HG03432 (cell line): Measurements from ENCODE around the gene RIC8A.
A peak's percentile ranks its signal among the peaks of the same experiment; 100 is the strongest.
"Not testable (repeated sequence)": the region's sequence is repeated elsewhere in the genome, so short reads cannot be mapped to it uniquely, and the experiment has no call there.

Experiments used
- ATAC-seq: cut with Tn5 transposase; IDR thresholded peaks from one replicate; pipeline ENCODE4 v1.9.1; 2021; ENCODE audit warnings: mild to moderate bottlenecking, moderate library complexity; ENCODE audit not compliant: unreplicated experiment

The RIC8A gene

DNA sequence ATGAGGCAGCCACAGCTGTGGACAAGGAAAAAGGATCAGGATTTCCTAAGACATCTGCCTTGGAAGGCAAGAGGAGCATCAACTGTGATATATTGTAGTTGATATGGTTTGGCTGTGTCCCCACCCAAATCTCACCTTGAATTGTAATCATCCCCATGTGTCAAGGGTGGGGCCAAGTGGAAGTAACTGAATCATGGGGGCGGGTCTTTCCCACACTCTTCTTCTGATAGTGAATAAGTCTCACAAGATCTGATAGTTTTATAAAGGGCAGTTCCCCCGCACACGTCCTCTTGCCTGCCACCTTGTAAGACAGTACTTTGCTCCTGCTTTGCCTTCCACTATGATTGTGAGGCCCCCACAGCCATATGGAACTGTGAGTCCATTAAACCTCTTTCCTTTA, 10.2 kb downstream of the RIC8A start:
- ATAC-seq: no peak

DNA sequence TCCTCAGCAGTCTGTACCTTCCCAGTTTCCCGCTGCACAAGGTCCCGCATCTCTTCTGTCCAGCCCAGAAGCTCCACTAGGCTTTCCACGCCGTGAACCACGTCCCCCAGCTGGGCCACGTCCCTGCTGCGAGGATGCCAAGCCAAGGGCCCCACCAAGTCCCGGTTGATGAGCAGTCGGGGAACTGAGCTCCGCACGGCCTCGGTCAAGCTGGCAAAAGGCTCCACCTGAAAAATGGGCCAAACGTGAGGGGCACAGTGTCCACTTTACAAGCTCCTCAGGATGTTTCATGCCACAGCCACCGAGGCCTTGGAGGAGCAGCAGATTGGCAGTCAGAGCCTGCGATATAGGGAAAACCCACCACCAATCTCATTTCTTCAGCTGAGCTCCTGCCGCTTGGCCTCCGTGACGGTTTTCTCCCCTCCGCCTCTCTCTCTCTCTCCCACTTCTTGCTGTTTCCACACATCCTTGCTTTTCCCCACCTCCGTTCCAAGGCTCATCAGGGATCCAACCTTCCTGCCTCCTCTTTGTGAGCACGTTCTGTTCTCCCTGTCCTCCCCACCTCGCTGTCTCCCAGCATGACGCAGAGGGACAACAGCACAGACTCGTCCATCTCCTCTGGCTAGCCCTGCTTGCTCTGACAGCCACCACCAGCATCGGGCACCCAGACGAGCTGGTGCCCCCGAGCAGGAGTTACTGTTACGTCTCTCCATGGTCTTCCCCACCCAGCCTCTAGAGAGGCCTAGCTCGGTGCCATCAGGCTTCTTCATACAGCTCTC, 11.5 kb downstream of the RIC8A start:
- no peak for ATAC-seq

DNA sequence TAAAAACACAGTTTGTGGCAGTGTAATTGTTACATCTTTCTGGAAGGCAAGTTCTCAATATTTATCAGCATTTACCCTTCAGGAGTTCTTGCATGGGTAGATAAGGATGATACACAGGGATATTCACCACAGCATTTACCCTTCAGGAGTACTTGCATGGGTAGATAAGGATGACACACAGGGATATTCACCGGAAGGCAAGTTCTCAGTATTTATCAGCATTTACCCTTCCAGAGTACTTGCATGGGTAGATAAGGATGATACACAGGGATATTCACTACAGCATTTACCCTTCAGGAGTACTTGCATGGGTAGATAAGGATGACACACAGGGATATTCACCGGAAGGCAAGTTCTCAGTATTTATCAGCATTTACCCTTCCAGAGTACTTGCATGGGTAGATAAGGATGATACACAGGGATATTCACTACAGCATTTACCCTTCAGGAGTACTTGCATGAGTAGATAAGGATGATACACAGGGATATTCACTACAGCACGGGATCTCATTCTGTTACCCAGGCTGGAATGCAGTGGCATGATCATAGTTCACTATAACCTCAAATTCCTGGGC, 13.2 kb downstream of the RIC8A start:
- not testable (repeated sequence) for ATAC-seq

DNA sequence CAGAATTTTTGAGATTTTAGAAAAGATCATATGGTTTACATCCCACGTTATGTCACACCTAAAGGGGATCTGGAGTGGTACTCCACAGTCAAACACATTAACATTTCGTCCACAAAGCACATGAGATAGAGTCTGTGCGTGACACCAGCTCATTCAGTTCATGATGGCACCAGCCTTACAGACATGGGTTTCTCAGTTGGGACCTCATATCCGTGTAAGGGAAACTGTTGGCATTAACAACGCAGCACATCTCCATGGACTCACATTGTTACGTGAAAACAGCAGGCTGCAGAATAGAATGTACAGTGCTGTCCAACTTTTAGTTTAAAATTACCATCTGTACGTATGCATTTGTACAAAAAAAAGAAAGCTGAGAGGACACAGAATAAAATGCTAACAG, 14.0 kb downstream of the RIC8A start:
- ATAC-seq: no peak

DNA sequence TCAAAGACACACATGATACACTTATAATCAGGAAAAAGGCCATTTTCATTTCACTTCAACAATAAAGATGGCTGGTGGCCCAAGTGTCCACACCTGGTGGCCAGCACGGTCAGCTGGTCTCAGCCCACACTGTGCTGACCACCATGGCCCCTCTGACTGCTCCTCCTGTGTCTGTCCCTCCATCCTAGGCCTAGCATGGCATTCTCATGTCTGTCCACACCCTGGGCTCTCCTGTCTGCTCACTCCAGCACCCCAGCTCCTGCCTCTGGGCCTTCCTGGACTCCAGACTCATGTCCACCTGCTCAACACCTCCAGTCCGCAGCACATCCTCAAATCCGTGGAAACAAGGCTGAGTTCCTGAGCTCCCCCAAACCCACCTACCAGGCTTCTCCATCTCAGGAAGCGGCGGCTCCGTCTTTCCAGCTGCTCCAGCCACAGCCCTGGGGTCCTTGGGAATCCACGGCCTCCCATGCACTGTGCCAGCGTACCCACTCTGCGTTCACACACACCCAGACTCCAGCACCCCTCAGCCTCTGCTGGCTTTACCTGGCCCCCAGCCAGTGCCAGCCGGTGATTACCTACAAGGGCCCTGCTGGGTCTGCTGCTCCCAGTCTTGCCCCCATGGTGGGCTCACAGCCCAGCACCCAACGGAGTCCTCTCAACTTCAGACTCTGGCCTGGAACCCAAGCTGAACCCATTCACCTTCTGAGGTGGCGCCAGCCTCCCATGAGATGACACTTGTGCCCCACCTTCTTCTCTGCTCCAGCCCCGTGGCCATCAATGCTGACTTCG, 14.7 kb downstream of the RIC8A start:
- no peak for ATAC-seq

DNA sequence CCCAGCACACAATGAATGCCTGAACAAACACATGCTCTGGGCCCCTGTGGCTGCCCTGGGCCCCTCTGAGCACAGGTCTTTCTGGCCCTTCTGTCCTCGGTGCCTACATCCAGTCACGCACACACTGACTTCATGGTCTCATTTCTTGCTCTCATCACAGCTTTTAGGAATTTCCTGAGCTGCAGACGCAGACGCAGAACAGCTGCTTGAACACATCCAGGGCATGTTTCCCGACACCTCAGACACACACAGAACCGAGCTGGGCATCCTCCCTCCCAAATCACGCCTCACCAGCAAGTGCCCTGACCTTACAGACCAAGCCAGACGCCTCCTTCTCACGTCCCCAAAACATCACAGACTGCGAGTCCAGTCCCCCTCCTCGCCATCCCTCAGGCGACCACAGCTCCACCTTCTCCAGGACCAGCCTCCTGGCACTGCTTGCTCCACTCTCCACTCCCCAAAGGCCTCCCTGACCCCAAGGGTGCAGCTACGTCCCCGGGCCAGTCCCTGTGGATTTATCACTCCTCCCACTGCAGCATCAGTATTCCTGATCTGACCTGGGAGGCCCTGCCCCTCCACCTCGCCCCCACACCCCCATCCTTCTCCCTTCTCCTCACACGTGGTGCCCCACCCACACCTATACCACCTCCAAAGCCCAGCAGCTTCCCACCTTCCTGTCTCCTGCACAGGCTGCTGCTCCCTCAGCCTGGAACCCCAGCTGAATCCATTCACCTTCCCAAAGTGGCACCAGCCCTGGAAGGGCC, 15.7 kb downstream of the RIC8A start:
- no peak for ATAC-seq

DNA sequence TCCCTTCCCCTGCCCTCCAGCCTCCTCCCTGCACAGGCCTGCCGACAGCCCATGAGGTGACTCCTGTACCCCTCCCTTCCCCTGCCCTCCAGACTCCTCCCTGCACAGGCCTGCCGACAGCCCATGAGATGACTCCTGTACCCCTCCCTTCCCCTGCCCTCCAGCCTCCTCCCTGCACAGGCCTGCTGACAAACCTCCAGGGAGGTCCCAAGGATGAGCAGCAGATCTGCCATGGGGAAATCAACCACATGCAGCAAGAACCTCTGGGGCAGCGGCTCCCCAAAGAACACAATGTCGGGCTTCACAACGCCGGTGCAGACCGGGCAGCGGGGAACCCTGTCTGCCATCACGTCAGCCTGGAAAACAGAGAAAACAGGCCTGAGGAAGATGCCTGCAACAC, 16.4 kb downstream of the RIC8A start:
- no peak for ATAC-seq

DNA sequence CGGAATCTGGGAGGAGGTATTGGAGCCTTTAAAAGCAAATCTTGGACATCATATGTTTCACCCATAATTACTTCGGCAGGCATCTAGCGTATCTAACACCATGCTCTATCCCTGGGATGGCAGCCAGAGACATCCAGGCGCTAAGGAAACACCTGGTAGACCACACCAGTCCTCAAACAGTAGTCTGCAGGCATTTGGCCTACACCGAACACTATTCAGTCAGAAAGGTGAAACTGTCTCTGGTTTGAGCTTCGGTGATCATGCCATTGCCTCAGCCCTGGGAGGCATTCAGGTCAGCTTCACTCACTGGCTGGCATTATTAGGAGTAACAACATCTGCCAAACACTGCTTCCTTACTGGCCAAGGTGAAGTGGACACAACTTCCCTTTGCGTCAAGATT, 16.9 kb downstream of the RIC8A start:
- no peak for ATAC-seq

DNA sequence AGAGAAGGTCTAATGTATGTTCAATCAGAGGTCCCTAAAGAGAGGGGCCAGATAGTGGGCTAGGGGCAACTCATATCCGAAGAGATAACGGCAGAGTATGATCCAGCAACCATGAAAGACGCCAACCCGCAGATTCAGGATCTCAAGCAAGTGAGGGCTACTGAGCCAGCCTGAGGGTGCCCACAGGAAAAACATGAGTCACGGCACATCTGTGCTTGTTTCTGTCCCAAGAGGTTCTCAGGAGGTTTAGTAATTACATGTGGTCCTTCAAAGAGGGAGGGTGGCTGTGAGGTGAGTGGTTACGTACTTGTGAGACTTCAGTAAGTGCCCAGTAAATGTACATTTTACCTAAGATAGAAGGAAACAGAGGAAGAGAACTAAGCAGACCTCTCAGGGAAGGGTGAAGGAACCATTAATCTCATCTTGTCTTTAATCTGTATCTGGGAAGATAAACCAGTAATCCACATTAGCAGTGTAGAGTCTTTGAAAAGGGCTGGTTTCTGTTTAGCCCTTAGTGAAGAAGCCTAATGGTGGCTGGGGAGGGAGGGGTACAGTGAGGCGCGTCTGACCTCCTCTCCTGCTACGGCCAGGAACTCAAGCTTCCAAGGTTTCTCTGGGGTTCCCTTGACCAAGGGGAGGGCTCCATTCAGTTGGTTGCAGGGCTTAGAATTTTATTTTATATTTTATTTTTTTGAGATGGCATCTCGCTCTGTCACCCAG, 18.4 kb downstream of the RIC8A start:
- ATAC-seq: no peak

DNA sequence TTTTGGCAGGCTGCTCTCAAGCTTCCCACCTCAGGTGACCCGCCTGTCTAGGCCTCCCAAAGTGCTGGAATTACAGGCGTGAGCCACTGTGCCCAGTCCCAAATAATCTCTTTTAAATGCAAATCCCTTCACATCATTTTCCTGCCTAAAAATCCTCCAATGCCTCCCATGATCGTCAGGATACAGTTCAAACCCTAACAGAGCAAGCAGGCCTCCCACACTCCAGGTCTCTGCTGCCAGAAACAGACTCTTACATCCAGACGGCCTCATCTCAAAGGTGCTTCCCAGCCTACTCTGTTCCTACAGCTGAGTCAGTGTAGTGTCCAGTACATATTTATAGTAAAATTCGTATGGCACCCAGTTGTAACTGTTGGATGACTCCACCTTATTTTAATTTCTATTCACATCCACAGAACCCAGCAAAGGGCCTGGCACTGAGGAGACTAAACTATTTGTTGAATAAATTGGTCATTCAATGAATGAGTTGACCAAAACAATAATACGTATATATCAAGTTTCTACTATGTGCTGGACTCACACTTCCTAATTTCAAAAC, 20.4 kb downstream of the RIC8A start:
- no peak for ATAC-seq

DNA sequence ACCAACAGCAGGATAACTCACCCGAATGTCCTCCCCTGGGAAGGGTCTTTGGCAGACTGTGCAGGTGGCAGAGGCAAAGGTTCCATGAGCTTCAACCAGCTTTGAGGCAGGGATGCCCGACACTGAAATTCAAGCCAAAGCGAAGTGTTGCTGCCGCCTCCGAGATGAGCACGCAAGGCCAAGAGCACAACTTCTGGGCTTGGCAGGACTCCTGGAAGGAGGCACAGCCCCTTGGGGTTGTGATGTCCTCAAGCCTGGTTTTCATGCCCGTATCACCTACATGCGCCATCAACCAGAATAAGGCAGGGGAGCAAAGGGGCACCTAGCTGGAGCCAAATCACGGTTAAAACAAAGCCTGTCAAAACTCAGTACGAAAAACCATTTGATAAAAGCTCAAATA, 22.9 kb downstream of the RIC8A start:
- no peak for ATAC-seq

DNA sequence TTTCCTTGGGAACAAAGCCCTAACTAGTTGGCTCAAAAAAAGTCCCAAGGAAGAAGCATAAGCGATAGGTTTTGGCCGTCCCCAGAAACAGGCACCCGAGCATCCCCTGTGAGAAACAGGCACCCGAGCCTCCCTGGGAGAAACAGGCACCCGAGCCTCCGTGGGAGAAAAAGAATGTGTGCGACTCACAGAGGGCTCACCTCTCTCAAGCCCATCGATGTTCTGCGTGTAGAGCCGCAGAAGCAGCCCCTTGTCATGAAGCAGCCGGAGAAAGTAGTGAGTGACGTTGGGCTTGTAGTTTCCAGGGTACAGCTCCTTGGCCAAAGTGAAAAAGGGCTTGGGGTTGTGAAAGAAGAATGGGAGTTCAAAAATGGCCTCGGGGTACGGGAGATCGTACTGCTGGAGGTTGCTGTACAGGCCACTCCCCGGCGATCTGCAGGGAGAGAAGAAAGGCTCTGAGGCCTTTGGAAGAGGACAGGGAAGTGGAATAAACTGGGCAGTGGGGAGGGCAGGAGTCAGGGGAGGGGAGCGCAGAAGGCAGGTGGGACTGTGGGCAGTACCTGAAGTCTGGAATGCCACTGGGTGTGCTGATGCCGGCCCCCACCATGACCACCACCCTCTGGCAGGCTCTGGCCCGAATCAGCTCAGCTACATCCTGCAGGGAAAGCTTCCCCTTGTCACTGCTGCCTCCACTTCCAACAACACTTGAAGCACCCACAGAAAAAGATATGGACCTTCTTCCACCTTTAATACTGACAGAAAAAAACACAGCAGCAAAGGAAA, 25.5 kb downstream of the RIC8A start:
- ATAC-seq: no peak

DNA sequence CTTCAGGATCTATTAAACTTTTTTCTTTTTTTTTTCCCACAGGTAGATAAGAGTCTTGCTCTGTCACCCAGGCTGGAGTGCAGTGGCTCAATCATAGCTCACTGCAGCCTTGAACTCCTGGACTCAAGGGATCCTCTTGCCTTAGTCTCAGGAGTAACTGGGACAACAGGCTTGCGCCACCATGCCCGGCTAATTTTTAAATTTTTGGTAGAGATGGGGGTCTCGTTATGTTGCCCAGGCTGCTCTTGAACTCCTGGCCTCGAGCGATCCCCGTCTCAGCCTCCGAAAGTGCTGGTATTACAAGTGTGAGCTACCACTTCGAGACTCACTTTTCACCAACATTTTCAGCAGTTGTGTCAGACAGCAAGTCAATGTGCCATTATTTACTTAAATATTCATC, 27.7 kb downstream of the RIC8A start:
- ATAC-seq: no peak

DNA sequence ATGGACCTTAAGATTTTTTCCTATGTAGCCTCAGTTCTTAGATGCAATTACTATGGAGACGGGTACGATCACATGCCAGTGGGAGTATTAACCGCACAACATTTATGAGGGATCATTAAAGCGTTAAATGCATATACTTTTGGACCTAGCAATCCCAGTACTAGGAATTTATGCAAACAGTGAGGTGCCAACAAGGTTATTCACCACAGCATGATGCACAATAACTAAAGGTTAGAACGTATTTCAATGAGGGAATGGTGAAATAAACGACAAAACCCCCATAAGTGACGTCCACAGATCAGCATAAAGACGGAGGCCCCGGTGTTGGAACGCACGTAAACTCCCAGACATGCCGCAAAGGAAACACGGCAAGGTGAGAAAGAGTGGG, 28.1 kb downstream of the RIC8A start:
- peak; percentile 20 for ATAC-seq

DNA sequence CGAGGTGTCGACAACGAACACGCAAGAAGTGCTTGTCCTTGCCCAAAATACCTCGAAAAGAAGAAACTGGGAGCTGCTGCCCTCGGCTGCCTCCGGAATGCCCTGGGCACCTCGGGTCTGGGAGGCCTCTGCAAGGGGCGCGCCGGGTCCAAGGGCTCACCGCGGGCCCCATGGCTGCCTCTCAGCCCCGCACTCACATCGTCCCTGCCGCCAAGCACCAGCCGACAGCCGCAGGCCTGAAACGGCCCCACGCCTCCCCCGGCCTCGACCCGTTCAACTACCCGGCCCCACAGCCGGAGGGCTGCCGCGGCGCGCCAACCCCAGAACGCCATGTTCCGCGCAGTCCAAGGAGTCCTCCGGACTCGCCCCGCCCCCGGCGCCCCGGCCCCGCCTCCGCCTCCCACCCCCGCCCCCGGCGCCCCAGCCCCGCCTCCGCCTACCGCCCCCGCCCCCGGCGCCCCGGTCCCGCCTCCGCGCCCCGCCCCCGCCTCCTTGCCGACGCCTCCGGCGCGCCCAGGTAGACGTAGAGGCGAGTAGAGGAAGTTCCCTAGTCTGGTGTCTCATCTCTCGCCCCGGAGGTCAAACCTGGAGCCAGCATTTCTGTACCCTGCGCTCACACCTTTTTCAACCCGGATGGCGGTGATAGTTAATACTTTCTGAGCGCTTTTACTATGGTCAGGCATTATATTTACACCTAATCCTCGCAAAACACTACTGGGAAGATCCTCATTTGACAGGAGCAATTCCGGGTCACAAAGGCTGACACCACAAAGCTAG, 28.7 kb downstream of the RIC8A start, which contains the start of gene SIRT3:
TSS of gene SIRT3 (minus strand) at position 346 of the 777 bp plus-strand sequence. CDS start at position 332, 14 bp downstream.
- peak; percentile 79 for ATAC-seq

DNA sequence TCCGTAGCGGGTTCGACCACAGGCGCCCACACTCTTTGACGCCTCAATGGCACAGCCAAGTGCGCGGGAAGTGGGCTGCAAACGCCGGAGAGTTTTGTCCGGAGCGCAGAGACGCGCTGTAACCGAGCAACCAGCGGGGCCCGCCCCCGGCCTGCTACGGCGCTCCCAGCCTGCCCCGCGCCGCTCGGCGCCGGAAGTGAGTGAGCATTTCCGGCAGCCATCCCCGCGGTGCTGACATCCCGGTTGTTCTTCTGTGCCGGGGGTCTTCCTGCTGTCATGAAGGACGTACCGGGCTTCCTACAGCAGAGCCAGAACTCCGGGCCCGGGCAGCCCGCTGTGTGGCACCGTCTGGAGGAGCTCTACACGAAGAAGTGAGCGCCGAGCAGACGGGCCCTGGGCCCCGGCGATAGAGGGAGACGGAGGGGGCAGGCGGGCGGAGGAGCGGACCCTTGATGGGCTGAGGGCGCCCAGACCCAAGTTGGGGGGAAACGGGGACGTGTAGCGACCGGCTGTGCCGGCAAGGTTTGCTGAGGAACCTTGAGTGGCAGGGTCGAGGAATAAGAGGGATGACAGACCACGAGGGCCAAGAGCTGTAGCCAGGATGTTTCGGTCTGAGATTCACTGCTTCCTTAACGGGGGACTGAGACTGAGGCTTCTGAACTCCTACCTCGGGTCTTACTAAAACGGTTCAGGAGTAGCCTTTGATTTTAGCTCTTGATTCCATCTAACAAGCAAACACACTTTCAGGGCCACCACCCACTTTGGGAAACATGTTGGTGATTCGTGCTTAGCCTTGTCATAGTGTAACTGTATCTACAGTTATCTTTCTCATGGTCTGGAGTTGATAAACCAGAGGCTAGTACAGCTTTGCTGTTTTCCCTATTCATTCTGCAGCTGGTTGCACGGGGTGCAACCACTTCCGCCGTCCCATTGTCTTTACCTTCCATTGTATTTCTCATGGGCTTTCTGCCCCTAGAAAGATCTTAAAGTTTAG, 29.6 kb downstream of the RIC8A start, which contains the start of gene PSMD13:
TSS of gene PSMD13 (plus strand) at position 203 of the 994 bp plus-strand sequence. CDS start at position 277, 74 bp downstream.
- ATAC-seq: peak; percentile 88

DNA sequence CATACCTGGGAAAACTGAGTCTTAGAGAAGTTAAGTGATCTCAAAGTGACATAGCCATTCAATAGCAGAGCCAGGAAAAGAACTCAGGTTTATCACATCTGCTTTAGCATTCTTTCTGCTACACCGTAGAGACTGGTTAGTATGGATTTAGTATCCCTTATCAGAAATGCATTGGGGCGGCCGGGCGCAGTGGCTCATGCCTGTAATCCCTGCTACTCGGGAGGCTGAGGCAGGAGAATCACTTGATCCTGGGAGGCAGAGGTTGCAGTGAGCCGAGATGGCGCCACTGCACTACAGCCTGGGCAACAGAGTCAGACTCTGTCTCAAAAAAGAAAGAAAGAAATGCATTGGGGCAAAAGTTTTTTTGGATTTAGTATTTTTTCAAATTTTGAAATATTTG, 30.8 kb downstream of the RIC8A start:
- ATAC-seq: not testable (repeated sequence)
